Measurements from ENCODE around the gene SULT1B1.

SULT1B1 gene

GRCh38 chr4:69684804-69685203 is 75.6 kb downstream of the SULT1B1 start:
- DNase-seq: no peak

Measured in activated CD4-positive, alpha-beta T cell treated with anti-CD3 and anti-CD28 coated beads, Interleukin-2, amount 50 U/mL, for 16 hours (primary cell).